ENCODE data around the gene ZC3H8.

ZC3H8 gene

GRCh38 chr2:112301171-112301584, 46.3 kb upstream of the ZC3H8 start:
- Histone ChIP-seq H3K4me3 (ENCODE audit: low read length) (no peak overlapping the region), H3K27ac (ENCODE audit: low read depth, low read length) (no peak overlapping the region), H3K4me2 (ENCODE audit: low read length) (no peak overlapping the region), H3K9me2 (replicated peaks; ENCODE audit: control insufficient read depth, low read length) (no peaks in the 10 kb centered on the region), H3K9me3 (ENCODE audit: control insufficient read depth, insufficient read depth, low read length) (no peaks in the 10 kb centered on the region), H3K79me2 (ENCODE audit: control insufficient read depth, low read length) (no peaks in the 10 kb centered on the region), H3F3A (ENCODE audit: control insufficient read depth, insufficient read depth) (no peaks in the 10 kb centered on the region; the same call in 1 of the 2 replicates), H4K20me1 (ENCODE audit: control insufficient read depth, insufficient read depth, low read depth, low read length) (no peaks in the 10 kb centered on the region), H3K36me3 (ENCODE audit: control insufficient read depth, low read length) (peaks cover 6% of the 10 kb centered on the region), H3K4me1 (ENCODE audit: control insufficient read depth, low read length) (peaks cover 11% of the 10 kb centered on the region), H3K27me3 (ENCODE audit: control insufficient read depth, low read length) (no peaks in the 10 kb centered on the region)
- TF ChIP-seq, protein P1, sequence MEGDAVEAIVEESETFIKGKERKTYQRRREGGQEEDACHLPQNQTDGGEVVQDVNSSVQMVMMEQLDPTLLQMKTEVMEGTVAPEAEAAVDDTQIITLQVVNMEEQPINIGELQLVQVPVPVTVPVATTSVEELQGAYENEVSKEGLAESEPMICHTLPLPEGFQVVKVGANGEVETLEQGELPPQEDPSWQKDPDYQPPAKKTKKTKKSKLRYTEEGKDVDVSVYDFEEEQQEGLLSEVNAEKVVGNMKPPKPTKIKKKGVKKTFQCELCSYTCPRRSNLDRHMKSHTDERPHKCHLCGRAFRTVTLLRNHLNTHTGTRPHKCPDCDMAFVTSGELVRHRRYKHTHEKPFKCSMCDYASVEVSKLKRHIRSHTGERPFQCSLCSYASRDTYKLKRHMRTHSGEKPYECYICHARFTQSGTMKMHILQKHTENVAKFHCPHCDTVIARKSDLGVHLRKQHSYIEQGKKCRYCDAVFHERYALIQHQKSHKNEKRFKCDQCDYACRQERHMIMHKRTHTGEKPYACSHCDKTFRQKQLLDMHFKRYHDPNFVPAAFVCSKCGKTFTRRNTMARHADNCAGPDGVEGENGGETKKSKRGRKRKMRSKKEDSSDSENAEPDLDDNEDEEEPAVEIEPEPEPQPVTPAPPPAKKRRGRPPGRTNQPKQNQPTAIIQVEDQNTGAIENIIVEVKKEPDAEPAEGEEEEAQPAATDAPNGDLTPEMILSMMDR (IDR thresholded peaks at IDR 0.05; ENCODE audit: low read depth, low read length, poor library complexity, severe bottlenecking), result no peak
- TF ChIP-seq EZH2phosphoT487 (IDR thresholded peaks at IDR 0.05; ENCODE audit: borderline replicate concordance, low read length), result no peak

- no peaks in the 10 kb centered on the region for H3K9me2 ChIP-seq (replicated peaks; ENCODE audit: control insufficient read depth, low read length)
- H3K27me3 ChIP-seq (ENCODE audit: control insufficient read depth, low read length), result no peaks in the 10 kb centered on the region
- H3K9me3 ChIP-seq (ENCODE audit: control insufficient read depth, insufficient read depth, low read length), result no peaks in the 10 kb centered on the region
- no peak overlapping the region for H3K27ac ChIP-seq (ENCODE audit: low read depth, low read length)
- no peaks in the 10 kb centered on the region for H3K36me3 ChIP-seq (ENCODE audit: control insufficient read depth, low read length)
- H3K79me2 ChIP-seq (ENCODE audit: control insufficient read depth, low read length), result no peaks in the 10 kb centered on the region
- H4K20me1 ChIP-seq (ENCODE audit: control insufficient read depth, insufficient read depth, low read depth, low read length), result no peaks in the 10 kb centered on the region
- no peak overlapping the region for H3K4me3 ChIP-seq (ENCODE audit: low read length)
- H3K4me2 ChIP-seq (ENCODE audit: low read length), result no peak overlapping the region
- TF ChIP-seq, protein P1 (IDR thresholded peaks at IDR 0.05; ENCODE audit: low read depth, low read length, poor library complexity, severe bottlenecking), result no peak
- TF ChIP-seq EZH2phosphoT487 (IDR thresholded peaks at IDR 0.05; ENCODE audit: borderline replicate concordance, low read length), result no peak
- H3K4me1 ChIP-seq (ENCODE audit: control insufficient read depth, low read length), result no peaks in the 10 kb centered on the region
- H3F3A ChIP-seq (ENCODE audit: control insufficient read depth, insufficient read depth), result no peaks in the 10 kb centered on the region
These were observed 41.6 kb upstream of the ZC3H8 start for GRCh38 chr2:112296407-112296806.

- Histone ChIP-seq H3K4me3 (ENCODE audit: low read length) (no peak overlapping the region), H3K27me3 (ENCODE audit: control insufficient read depth, low read length) (no peaks in the 10 kb centered on the region), H3K27ac (ENCODE audit: low read depth, low read length) (no peak overlapping the region), H3K79me2 (ENCODE audit: control insufficient read depth, low read length) (no peaks in the 10 kb centered on the region), H3K9me3 (ENCODE audit: control insufficient read depth, insufficient read depth, low read length) (no peaks in the 10 kb centered on the region), H3F3A (ENCODE audit: control insufficient read depth, insufficient read depth) (no peaks in the 10 kb centered on the region), H3K4me1 (ENCODE audit: control insufficient read depth, low read length) (no peaks in the 10 kb centered on the region), H3K9me2 (replicated peaks; ENCODE audit: control insufficient read depth, low read length) (no peaks in the 10 kb centered on the region), H3K36me3 (ENCODE audit: control insufficient read depth, low read length) (no peaks in the 10 kb centered on the region), H4K20me1 (ENCODE audit: control insufficient read depth, insufficient read depth, low read depth, low read length) (no peaks in the 10 kb centered on the region), H3K4me2 (ENCODE audit: low read length) (no peak overlapping the region)
- no peak for TF ChIP-seq EZH2phosphoT487 (IDR thresholded peaks at IDR 0.05; ENCODE audit: borderline replicate concordance, low read length)
- TF ChIP-seq, protein P1 (IDR thresholded peaks at IDR 0.05; ENCODE audit: low read depth, low read length, poor library complexity, severe bottlenecking), result no peak
These were observed 40.7 kb upstream of the ZC3H8 start for GRCh38 chr2:112295407-112296078.
